ENCODE results near the gene GRID1. TPM values are rescaled to one million over a fixed set of nuclear protein-coding genes. Genes with fewer than 3 reads are reported as not detected.

Gene GRID1
- total RNA-seq, 1 donor from 2014 or later: under 0.01 TPM

GRCh38 chr10:85612378-85612775 is 754.2 kb downstream of the GRID1 start:
- no peak for TF ChIP-seq CTCF (IDR thresholded peaks at IDR 0.05; ENCODE audit: insufficient read depth, low read length, severe bottlenecking)
- no peak for FAIRE-seq
- no peaks in the 10 kb centered on the region for H3K36me3 ChIP-seq (ENCODE audit: control insufficient read depth, insufficient read depth, low read length)
- no peak for DNase-seq (ENCODE audit: low read depth)
- H3K27me3 ChIP-seq (ENCODE audit: control insufficient read depth, insufficient read depth, low read length): no peaks in the 10 kb centered on the region
- no peak overlapping the region for H3K4me3 ChIP-seq (ENCODE audit: low read depth, low read length)

- no peaks in the 10 kb centered on the region for H3K27me3 ChIP-seq (ENCODE audit: control insufficient read depth, insufficient read depth, low read length)
- peak; percentile 89 for FAIRE-seq
- no peak overlapping the region for H3K4me3 ChIP-seq (ENCODE audit: low read depth, low read length)
- no peaks in the 10 kb centered on the region for H3K36me3 ChIP-seq (ENCODE audit: control insufficient read depth, insufficient read depth, low read length)
- DNase-seq (ENCODE audit: low read depth): no peak
- TF ChIP-seq CTCF (IDR thresholded peaks at IDR 0.05; ENCODE audit: insufficient read depth, low read length, severe bottlenecking): no peak
These were observed 754.7 kb downstream of the GRID1 start for GRCh38 chr10:85611746-85612377.

- DNase-seq (ENCODE audit: low read depth): no peak
- no peaks in the 10 kb centered on the region for H3K36me3 ChIP-seq (ENCODE audit: control insufficient read depth, insufficient read depth, low read length)
- FAIRE-seq: no peak
- no peak overlapping the region for H3K4me3 ChIP-seq (ENCODE audit: low read depth, low read length)
- TF ChIP-seq CTCF (IDR thresholded peaks at IDR 0.05; ENCODE audit: insufficient read depth, low read length, severe bottlenecking): no peak
- H3K27me3 ChIP-seq (ENCODE audit: control insufficient read depth, insufficient read depth, low read length): no peaks in the 10 kb centered on the region
These were observed 755.4 kb downstream of the GRID1 start for GRCh38 chr10:85611093-85611740.

GRCh38 chr10:85610381-85611092 is 756.1 kb downstream of the GRID1 start:
- no peaks in the 10 kb centered on the region for H3K36me3 ChIP-seq (ENCODE audit: control insufficient read depth, insufficient read depth, low read length)
- H3K4me3 ChIP-seq (ENCODE audit: low read depth, low read length): no peak overlapping the region
- TF ChIP-seq CTCF (IDR thresholded peaks at IDR 0.05; ENCODE audit: insufficient read depth, low read length, severe bottlenecking): no peak
- no peaks in the 10 kb centered on the region for H3K27me3 ChIP-seq (ENCODE audit: control insufficient read depth, insufficient read depth, low read length)
- no peak for DNase-seq (ENCODE audit: low read depth)
- FAIRE-seq: peak; percentile 28

GRCh38 chr10:85609509-85609908 is 757.1 kb downstream of the GRID1 start:
- DNase-seq (ENCODE audit: low read depth) (no peak), FAIRE-seq (no peak)
- Histone ChIP-seq H3K36me3 (ENCODE audit: control insufficient read depth, insufficient read depth, low read length) (no peaks in the 10 kb centered on the region), H3K27me3 (ENCODE audit: control insufficient read depth, insufficient read depth, low read length) (no peaks in the 10 kb centered on the region), H3K4me3 (ENCODE audit: low read depth, low read length) (no peak overlapping the region)
- TF ChIP-seq CTCF (IDR thresholded peaks at IDR 0.05; ENCODE audit: insufficient read depth, low read length, severe bottlenecking): no peak

All from bronchial epithelial cell (primary cell).